Uterus (tissue), 4 donors: Measurements from ENCODE around the gene COX10. TPM values are rescaled to one million over a fixed set of nuclear protein-coding genes. Genes with fewer than 3 reads are reported as not detected.

Experiments
- DNase-seq, 2 donors: peaks; one replicate each; pipeline ENCODE4 v3.0.0-alpha.2; 2019 to 2020
- H3K27ac ChIP-seq, 2 donors: fragments of 200-600 bp; sonication (generic); 1 replicate in 1 of 2; 2 replicates in 1 of 2; pipeline ENCODE4 v1.5.1; 2016 to 2018
- H3K27me3 ChIP-seq, 2 donors: fragments of 200-600 bp; sonication (generic); one replicate each; pipeline ENCODE4 v1.5.1; 2018 to 2019; ENCODE audit warnings: control low read depth in 1 of 2
- H3K36me3 ChIP-seq, 2 donors: fragments of 200-600 bp; sonication (generic); one replicate each; pipeline ENCODE4 v1.5.1; 2019; ENCODE audit warnings: control low read depth in 1 of 2
- H3K4me1 ChIP-seq, 2 donors: fragments of 200-600 bp; sonication (generic); one replicate each; pipeline ENCODE4 v1.5.1; 2018 to 2019; ENCODE audit warnings: control low read depth in 1 of 2
- H3K4me3 ChIP-seq, 2 donors: fragments of 200-600 bp; sonication (generic); 1 replicate in 1 of 2; 2 replicates in 1 of 2; pipeline ENCODE4 v1.5.1; 2018 to 2019; ENCODE audit warnings: mild to moderate bottlenecking in 1 of 2
- H3K9me3 ChIP-seq, 2 donors: fragments of 200-600 bp; sonication (generic); one replicate each; pipeline ENCODE4 v1.5.1; 2019; ENCODE audit warnings: control low read depth in 1 of 2
- POLR2A ChIP-seq, 2 donors: fragments of 450-650 bp; IDR thresholded peaks; one replicate each; pipeline ENCODE4 v1.6.1; 2016; ENCODE audit warnings: antibody characterized with exemption in 2 of 2, mild to moderate bottlenecking in 1 of 2, moderate library complexity in 1 of 2
- intact Hi-C: fragments of 100-400 bp; cut with DNase I; formaldehyde crosslinking; loops from one replicate; pipeline ENCODE4 v1.15.1; 2023; ENCODE audit warnings: low total_unique reads
- total RNA-seq, 4 donors: library from RNA; depleted of rRNA in 3 of 4; stranded (reverse); fragments of >200 nt in 3 of 4; gene quantifications; one replicate each; pipeline versions ENCODE4 v1.1.0 to v1.2.4, GENCODE V29; 2014 to 2023
- TF ChIP-seq, protein P1 (sequence below), 4 experiments: fragments of 200-600 bp in 2 of 4; fragments of 450-650 bp in 2 of 4; sonication (generic) in 2 of 4; IDR thresholded peaks; one replicate each; pipeline ENCODE4 v1.5.1; 2016 to 2019; ENCODE audit warnings: antibody characterized with exemption in 4 of 4, mild to moderate bottlenecking in 2 of 4, moderate library complexity in 1 of 4
- donor health status: DM: yes; HTN: yes; CAD: no.

Gene COX10
- total RNA-seq, 4 donors from 2014 or later: 3.2 to 23.4 (median 10.9) TPM

DNA sequence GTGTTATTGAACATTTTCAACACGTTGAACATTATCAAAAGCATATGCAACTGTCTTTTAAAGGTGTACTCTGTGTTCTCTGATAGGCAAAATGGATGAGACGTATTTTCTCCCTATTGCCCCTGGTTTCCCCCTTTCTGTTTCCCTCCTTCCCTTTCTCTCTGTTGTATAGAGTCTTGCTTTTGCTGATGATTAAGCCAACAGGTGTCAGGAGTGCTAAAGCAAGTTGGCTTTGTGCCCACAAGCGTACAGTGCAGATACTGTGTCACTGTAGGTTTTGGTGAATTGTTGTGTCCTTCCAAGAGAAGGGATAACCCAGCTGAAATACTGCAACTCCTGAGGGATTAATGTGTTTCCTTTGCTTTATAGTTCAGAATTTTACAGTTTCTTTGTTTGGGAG is 74.4 kb downstream of the COX10 start:
- Histone ChIP-seq H3K27me3 (no peaks in the 10 kb centered on the region), H3K4me1 (no peaks in the 10 kb centered on the region), H3K27ac (no peak overlapping the region), H3K4me3 (no peak overlapping the region), H3K9me3 (no peaks in the 10 kb centered on the region), H3K36me3 (no peaks in the 10 kb centered on the region)
- intact Hi-C loops: no loop called here
- no peak for DNase-seq
- no peak for TF ChIP-seq POLR2A (IDR thresholded peaks at IDR 0.05)
- TF ChIP-seq, protein P1, sequence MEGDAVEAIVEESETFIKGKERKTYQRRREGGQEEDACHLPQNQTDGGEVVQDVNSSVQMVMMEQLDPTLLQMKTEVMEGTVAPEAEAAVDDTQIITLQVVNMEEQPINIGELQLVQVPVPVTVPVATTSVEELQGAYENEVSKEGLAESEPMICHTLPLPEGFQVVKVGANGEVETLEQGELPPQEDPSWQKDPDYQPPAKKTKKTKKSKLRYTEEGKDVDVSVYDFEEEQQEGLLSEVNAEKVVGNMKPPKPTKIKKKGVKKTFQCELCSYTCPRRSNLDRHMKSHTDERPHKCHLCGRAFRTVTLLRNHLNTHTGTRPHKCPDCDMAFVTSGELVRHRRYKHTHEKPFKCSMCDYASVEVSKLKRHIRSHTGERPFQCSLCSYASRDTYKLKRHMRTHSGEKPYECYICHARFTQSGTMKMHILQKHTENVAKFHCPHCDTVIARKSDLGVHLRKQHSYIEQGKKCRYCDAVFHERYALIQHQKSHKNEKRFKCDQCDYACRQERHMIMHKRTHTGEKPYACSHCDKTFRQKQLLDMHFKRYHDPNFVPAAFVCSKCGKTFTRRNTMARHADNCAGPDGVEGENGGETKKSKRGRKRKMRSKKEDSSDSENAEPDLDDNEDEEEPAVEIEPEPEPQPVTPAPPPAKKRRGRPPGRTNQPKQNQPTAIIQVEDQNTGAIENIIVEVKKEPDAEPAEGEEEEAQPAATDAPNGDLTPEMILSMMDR (IDR thresholded peaks at IDR 0.05): no peak

DNA sequence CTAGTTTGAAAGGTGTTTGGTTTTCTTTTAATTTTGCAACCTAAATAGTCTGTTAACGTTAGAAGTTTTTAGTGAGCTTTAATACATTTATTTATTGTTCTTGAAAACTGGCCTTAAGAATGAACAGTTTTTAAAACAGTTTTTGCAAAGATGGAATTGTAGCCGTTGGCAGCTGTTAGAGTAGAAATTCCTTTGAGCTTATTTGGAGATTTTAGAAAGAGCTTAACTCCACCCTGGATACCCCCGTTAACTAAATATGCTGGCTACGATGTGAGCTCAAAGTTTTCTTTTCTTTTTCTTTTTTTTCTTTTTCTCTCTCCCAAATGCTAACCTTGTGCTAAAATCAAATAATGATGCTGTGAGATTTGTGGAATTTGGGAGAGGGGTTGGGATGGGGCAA is 75.2 kb downstream of the COX10 start:
- Histone ChIP-seq H3K36me3 (no peaks in the 10 kb centered on the region), H3K27me3 (no peaks in the 10 kb centered on the region), H3K9me3 (no peaks in the 10 kb centered on the region), H3K27ac (no peak overlapping the region), H3K4me3 (no peak overlapping the region), H3K4me1 (no peaks in the 10 kb centered on the region)
- no peak for DNase-seq
- TF ChIP-seq POLR2A (IDR thresholded peaks at IDR 0.05): no peak
- TF ChIP-seq, protein P1 (IDR thresholded peaks at IDR 0.05): no peak
- intact Hi-C loops: no loop called here

DNA sequence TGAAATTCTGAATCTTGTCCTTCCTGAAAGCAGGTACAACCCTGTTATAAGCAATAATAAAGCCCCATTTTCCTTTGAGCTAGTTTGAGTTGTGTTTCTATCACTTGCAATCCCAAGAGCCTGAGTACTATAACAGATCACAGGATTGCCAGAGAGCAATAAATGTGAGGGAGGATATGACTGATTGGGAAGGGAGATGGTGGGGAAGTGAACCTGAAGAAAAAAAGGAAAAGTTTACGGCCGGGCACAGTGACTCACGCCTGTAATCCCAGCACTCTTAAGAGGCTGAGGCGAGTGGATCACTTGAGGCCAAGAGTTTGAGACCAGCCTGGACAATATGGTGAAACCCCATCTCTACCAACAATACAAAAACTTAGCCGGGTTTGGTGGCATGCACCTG is 80.4 kb downstream of the COX10 start:
- H3K4me3 ChIP-seq: no peak overlapping the region
- no peaks in the 10 kb centered on the region for H3K27me3 ChIP-seq
- no peak for DNase-seq
- H3K27ac ChIP-seq: no peak overlapping the region
- H3K4me1 ChIP-seq: peaks cover 0 to 5% of the 10 kb centered on the region in 2 donors
- intact Hi-C loops: no loop called here
- no peaks in the 10 kb centered on the region for H3K36me3 ChIP-seq
- no peak for TF ChIP-seq POLR2A (IDR thresholded peaks at IDR 0.05)
- TF ChIP-seq, protein P1 (IDR thresholded peaks at IDR 0.05): no peak
- no peaks in the 10 kb centered on the region for H3K9me3 ChIP-seq

DNA sequence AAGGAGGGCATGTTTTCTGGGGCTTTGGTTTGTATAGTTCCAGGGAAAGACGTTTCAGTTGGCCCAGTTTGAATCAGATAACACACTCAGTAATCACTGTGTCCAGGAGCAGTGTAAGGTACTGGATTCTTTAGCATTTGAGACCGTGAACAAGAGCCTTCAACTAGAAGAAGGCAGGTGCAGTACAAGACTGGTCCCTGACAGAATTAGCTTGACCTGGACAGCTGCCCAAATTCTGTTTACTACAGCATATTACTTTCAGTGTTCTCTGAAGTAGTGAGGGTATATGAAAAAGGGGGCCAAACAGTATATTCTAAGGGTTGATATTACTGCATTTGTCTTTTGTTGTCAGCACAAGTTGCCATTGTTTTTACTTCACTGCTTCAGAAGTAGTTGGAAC is 81.3 kb downstream of the COX10 start:
- H3K4me1 ChIP-seq: peaks cover 0 to 5% of the 10 kb centered on the region in 2 donors
- H3K9me3 ChIP-seq: no peaks in the 10 kb centered on the region
- H3K4me3 ChIP-seq: no peak overlapping the region
- intact Hi-C loops: no loop called here
- no peak for DNase-seq
- TF ChIP-seq, protein P1 (IDR thresholded peaks at IDR 0.05): no peak
- no peak for TF ChIP-seq POLR2A (IDR thresholded peaks at IDR 0.05)
- no peaks in the 10 kb centered on the region for H3K27me3 ChIP-seq
- no peak overlapping the region for H3K27ac ChIP-seq
- H3K36me3 ChIP-seq: no peaks in the 10 kb centered on the region

DNA sequence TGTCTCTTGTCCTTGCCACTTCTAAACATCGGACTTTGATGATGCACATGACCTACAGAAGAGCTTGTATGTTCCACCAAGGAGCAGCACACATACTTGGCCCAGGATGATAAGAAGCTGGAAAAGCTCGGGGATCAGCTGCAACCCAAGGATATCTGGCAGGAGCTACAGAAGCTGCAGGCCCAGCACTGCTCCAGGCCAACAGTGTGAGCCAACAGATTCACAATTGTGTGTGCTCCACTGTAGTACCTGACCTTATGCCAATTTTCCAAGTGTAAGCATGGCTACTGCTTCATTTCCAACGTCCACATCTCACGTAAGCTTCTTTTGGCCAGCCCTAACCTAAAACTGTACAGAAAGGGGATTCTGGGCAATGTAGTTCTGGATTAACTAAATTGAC is 83.4 kb downstream of the COX10 start:
- Histone ChIP-seq H3K4me1 (peaks cover 0 to 5% of the 10 kb centered on the region in 2 donors), H3K9me3 (no peaks in the 10 kb centered on the region), H3K27ac (no peak overlapping the region), H3K36me3 (no peaks in the 10 kb centered on the region), H3K27me3 (no peaks in the 10 kb centered on the region), H3K4me3 (no peak overlapping the region)
- intact Hi-C loops: no loop called here
- no peak for TF ChIP-seq POLR2A (IDR thresholded peaks at IDR 0.05)
- TF ChIP-seq, protein P1 (IDR thresholded peaks at IDR 0.05): no peak
- DNase-seq: no peak
